Activated CD8-positive, alpha-beta T cell treated with anti-CD3 and anti-CD28 coated beads, Interleukin-2, amount 10 ng/mL, durations not matched to agents 7 days and 5 days (primary cell): ENCODE measurements around the gene DUSP2. TPM values are rescaled to one million over a fixed set of nuclear protein-coding genes. Genes with fewer than 3 reads are reported as not detected.

Source experiments
- ATAC-seq: fragments of 150-1000 bp; cut with Tn5 transposase; one replicate; pipeline ENCODE4 v1.10.0; 2021; ENCODE audit warnings: moderate library complexity
- CTCF ChIA-PET: fragments of 350-600 bp; sonication (Branson Sonifier 250); formaldehyde crosslinking; loops from one replicate; lab custom pipeline; 2021; ENCODE audit warnings: antibody characterized with exemption; lab: Charles Lee
- POLR2A ChIA-PET: fragments of 350-600 bp; sonication (Branson Sonifier 250); formaldehyde crosslinking; loops from one replicate; lab custom pipeline; 2021; ENCODE audit warnings: antibody characterized with exemption; lab: Charles Lee
- DNase-seq: peaks from one replicate; pipeline ENCODE4 v3.0.0-alpha.2; 2020
- H3K27ac Mint-ChIP-seq: one replicate; pipeline ENCODE4 v1.8.0; 2021; ENCODE audit warnings: mild to moderate bottlenecking, mixed read lengths
- H3K27me3 Mint-ChIP-seq: one replicate; pipeline ENCODE4 v1.8.0; 2021; ENCODE audit warnings: low read depth, mixed read lengths
- H3K36me3 Mint-ChIP-seq: one replicate; pipeline ENCODE4 v1.8.0; 2021; ENCODE audit warnings: low read depth, mixed read lengths
- H3K4me1 Mint-ChIP-seq: one replicate; pipeline ENCODE4 v1.8.0; 2021; ENCODE audit warnings: low read depth, mixed read lengths
- H3K4me3 Mint-ChIP-seq: one replicate; pipeline ENCODE4 v1.8.0; 2021; ENCODE audit warnings: mild to moderate bottlenecking, mixed read lengths
- H3K9me3 Mint-ChIP-seq: one replicate; pipeline ENCODE4 v1.8.0; 2022; ENCODE audit warnings: mixed read lengths; ENCODE audit not compliant: insufficient read depth
- total RNA-seq, 2 experiments: library from RNA; stranded (reverse); gene quantifications; one replicate each; pipeline ENCODE4 v1.2.3, GENCODE V29; 2021

DUSP2 gene
- total RNA-seq, 2 experiments from 2014 or later, result 20.3 to 21.2 TPM

- Mint-ChIP-seq H3K27me3 (peaks cover 15% of the 10 kb centered on the region), H3K36me3 (no peaks in the 10 kb centered on the region), H3K4me1 (peaks cover 4% of the 10 kb centered on the region), H3K9me3 (no peaks in the 10 kb centered on the region), H3K27ac (no peak overlapping the region), H3K4me3 (no peak overlapping the region)
- ChIA-PET POLR2A (no interaction called here), CTCF (interaction anchor here (1.1 to 2.1 kb wide), 4 partner anchors 63 to 119 kb away, joined by 3 to 9 read pairs (median 6); no protein-coding TSS in a partner anchor)
- ATAC-seq, result no peak
- DNase-seq, result no peak
Measured at GRCh38 chr2:96111823-96112500, 33.3 kb downstream of the DUSP2 start.

GRCh38 chr2:96111257-96111640 is 34.0 kb downstream of the DUSP2 start:
- ChIA-PET POLR2A (no interaction called here), CTCF (interaction anchor here (1.8 kb wide), 2 partner anchors 64 to 119 kb away, joined by 6 to 9 read pairs; no protein-coding TSS in a partner anchor)
- DNase-seq (no peak), ATAC-seq (no peak)
- Mint-ChIP-seq H3K27ac (no peak overlapping the region), H3K9me3 (no peaks in the 10 kb centered on the region), H3K27me3 (peaks cover 14% of the 10 kb centered on the region), H3K4me3 (no peak overlapping the region), H3K4me1 (peaks cover 4% of the 10 kb centered on the region), H3K36me3 (no peaks in the 10 kb centered on the region)

GRCh38 chr2:96110621-96111256 is 34.5 kb downstream of the DUSP2 start:
- Mint-ChIP-seq H3K4me3 (no peak overlapping the region), H3K4me1 (peaks cover 2% of the 10 kb centered on the region), H3K27ac (no peak overlapping the region), H3K27me3 (peaks cover 9% of the 10 kb centered on the region), H3K36me3 (no peaks in the 10 kb centered on the region), H3K9me3 (peaks cover 2% of the 10 kb centered on the region)
- POLR2A ChIA-PET, result no interaction called here
- CTCF ChIA-PET, result interaction anchor here (1.8 kb wide), 2 partner anchors 64 to 118 kb away, joined by 6 to 9 read pairs; no protein-coding TSS in a partner anchor
- ATAC-seq (no peak), DNase-seq (no peak)

- ATAC-seq (no peak), DNase-seq (no peak)
- Mint-ChIP-seq H3K4me1 (no peaks in the 10 kb centered on the region), H3K4me3 (no peak overlapping the region), H3K27me3 (peaks cover 4% of the 10 kb centered on the region), H3K9me3 (peaks cover 10% of the 10 kb centered on the region), H3K27ac (no peak overlapping the region), H3K36me3 (no peaks in the 10 kb centered on the region)
- POLR2A ChIA-PET, result no interaction called here
- CTCF ChIA-PET, result interaction anchor here (1.4 to 1.8 kb wide), 3 partner anchors 65 to 117 kb away, joined by 3 to 9 read pairs (median 6); no protein-coding TSS in a partner anchor
Measured at GRCh38 chr2:96109931-96110511, 35.2 kb downstream of the DUSP2 start.

- no peak for DNase-seq
- no peak for ATAC-seq
- H3K27me3 Mint-ChIP-seq, result no peaks in the 10 kb centered on the region
- peaks cover 11% of the 10 kb centered on the region for H3K9me3 Mint-ChIP-seq
- H3K4me3 Mint-ChIP-seq, result no peak overlapping the region
- no peaks in the 10 kb centered on the region for H3K36me3 Mint-ChIP-seq
- POLR2A ChIA-PET, result no interaction called here
- no peaks in the 10 kb centered on the region for H3K4me1 Mint-ChIP-seq
- CTCF ChIA-PET, result interaction anchor here (1.4 kb wide), 1 partner anchor 96 kb away, joined by 3 read pairs; no protein-coding TSS in a partner anchor
- no peak overlapping the region for H3K27ac Mint-ChIP-seq
Measured at GRCh38 chr2:96109361-96109680, 35.9 kb downstream of the DUSP2 start.

GRCh38 chr2:96108541-96109360 is 36.5 kb downstream of the DUSP2 start:
- Mint-ChIP-seq H3K27ac (no peak overlapping the region), H3K4me1 (no peaks in the 10 kb centered on the region), H3K36me3 (no peaks in the 10 kb centered on the region), H3K9me3 (peaks cover 11% of the 10 kb centered on the region), H3K4me3 (no peak overlapping the region), H3K27me3 (no peaks in the 10 kb centered on the region)
- ChIA-PET CTCF (interaction anchor here (1.3 to 1.4 kb wide), 2 partner anchors 8 to 97 kb away, joined by 3 to 5 read pairs; no protein-coding TSS in a partner anchor), POLR2A (no interaction called here)
- DNase-seq (no peak), ATAC-seq (no peak)

- Mint-ChIP-seq H3K27me3 (no peaks in the 10 kb centered on the region), H3K9me3 (peaks cover 11% of the 10 kb centered on the region), H3K36me3 (no peaks in the 10 kb centered on the region), H3K4me1 (no peaks in the 10 kb centered on the region), H3K4me3 (no peak overlapping the region), H3K27ac (no peak overlapping the region)
- DNase-seq, result no peak
- no peak for ATAC-seq
- ChIA-PET POLR2A (no interaction called here), CTCF (interaction anchor here (1.3 kb wide), 1 partner anchor 9 kb away, joined by 5 read pairs; no protein-coding TSS in a partner anchor)
Measured at GRCh38 chr2:96108151-96108540, 37.1 kb downstream of the DUSP2 start.

- no peaks in the 10 kb centered on the region for H3K36me3 Mint-ChIP-seq
- H3K27ac Mint-ChIP-seq, result no peak overlapping the region
- H3K27me3 Mint-ChIP-seq, result no peaks in the 10 kb centered on the region
- ATAC-seq (no peak), DNase-seq (no peak)
- peaks cover 11% of the 10 kb centered on the region for H3K9me3 Mint-ChIP-seq
- POLR2A ChIA-PET, result no interaction called here
- no peak overlapping the region for H3K4me3 Mint-ChIP-seq
- CTCF ChIA-PET, result interaction anchor here (1.3 kb wide), 1 partner anchor 9 kb away, joined by 5 read pairs; no protein-coding TSS in a partner anchor
- H3K4me1 Mint-ChIP-seq, result no peaks in the 10 kb centered on the region
Measured at GRCh38 chr2:96107708-96108065, 37.6 kb downstream of the DUSP2 start.

- Mint-ChIP-seq H3K4me3 (no peak overlapping the region), H3K27me3 (no peaks in the 10 kb centered on the region), H3K9me3 (peaks cover 11% of the 10 kb centered on the region), H3K27ac (no peak overlapping the region), H3K4me1 (no peaks in the 10 kb centered on the region), H3K36me3 (no peaks in the 10 kb centered on the region)
- ChIA-PET CTCF (interaction anchor here (1.3 kb wide), 1 partner anchor 10 kb away, joined by 5 read pairs; no protein-coding TSS in a partner anchor), POLR2A (no interaction called here)
- no peak for ATAC-seq
- no peak for DNase-seq
Measured at GRCh38 chr2:96106991-96107707, 38.1 kb downstream of the DUSP2 start.

GRCh38 chr2:96105994-96106715 is 39.1 kb downstream of the DUSP2 start:
- H3K4me3 Mint-ChIP-seq, result no peak overlapping the region
- H3K4me1 Mint-ChIP-seq, result no peaks in the 10 kb centered on the region
- H3K9me3 Mint-ChIP-seq, result peaks cover 11% of the 10 kb centered on the region
- DNase-seq (no peak), ATAC-seq (no peak)
- no peak overlapping the region for H3K27ac Mint-ChIP-seq
- POLR2A ChIA-PET, result no interaction called here
- H3K27me3 Mint-ChIP-seq, result no peaks in the 10 kb centered on the region
- CTCF ChIA-PET, result no interaction called here
- H3K36me3 Mint-ChIP-seq, result no peaks in the 10 kb centered on the region
